HG03139 (cell line): ENCODE results near the gene GPSM1.

Experiments
- ATAC-seq: cut with Tn5 transposase; IDR thresholded peaks from one replicate; pipeline ENCODE4 v1.9.1; 2021; ENCODE audit not compliant: unreplicated experiment

GPSM1 gene

DNA sequence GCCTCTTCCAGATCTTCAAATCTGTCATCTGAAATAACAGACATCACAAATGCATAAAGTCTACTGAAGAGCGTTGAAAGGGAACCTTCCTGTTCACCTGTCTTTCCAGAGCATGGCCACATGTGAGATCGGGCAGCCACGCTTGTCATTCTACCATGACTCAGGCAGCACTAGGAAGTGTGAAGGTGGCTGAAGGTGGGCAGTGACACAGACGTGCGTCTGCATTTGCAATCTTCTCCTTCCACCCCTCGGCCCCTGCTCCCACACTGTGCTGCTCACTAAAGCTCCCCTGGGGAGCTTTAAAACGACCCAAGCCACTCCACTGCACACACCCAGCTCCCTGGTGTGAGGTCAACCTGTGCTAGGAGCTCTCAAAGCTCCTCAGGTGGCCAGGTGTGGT, 80.6 kb downstream of the GPSM1 start:
- ATAC-seq: no peak
